ENCODE results near the gene MYOC.

GRCh38 chr1:171595324-171595723 is 57.2 kb downstream of the MYOC start:
- no peak for TF ChIP-seq CTCF (IDR thresholded peaks at IDR 0.05)
- no peak for TF ChIP-seq POLR2A (IDR thresholded peaks at IDR 0.05)
- no peak for TF ChIP-seq EP300 (IDR thresholded peaks at IDR 0.05)
